Small intestine (tissue), 7 donors: ENCODE data around the gene KCNJ15. TPM values are rescaled to one million over a fixed set of nuclear protein-coding genes. Genes with fewer than 3 reads are reported as not detected.

Source experiments
- DNase-seq, 2 donors: peaks; one replicate each; pipeline versions ENCODE4 v3.0.0 to v3.0.0-alpha.2; 2013
- FAIRE-seq: peaks from 2 replicates; lab custom pipeline; 2012; peaks lifted over from hg19 to GRCh38; lab: Jason Lieb, UNC
- H3K27ac ChIP-seq, 3 donors: one replicate each; pipeline ENCODE4 v1.5.1; 2013; ENCODE audit warnings: low read length in 2 of 3, mild to moderate bottlenecking in 2 of 3, control low read depth in 1 of 3, inconsistent platforms in 1 of 3, low read depth in 1 of 3, moderate library complexity in 1 of 3
- H3K27me3 ChIP-seq, 3 donors: one replicate each; pipeline ENCODE4 v1.6.1; 2013; ENCODE audit warnings: low read length in 3 of 3, inconsistent platforms in 1 of 3; ENCODE audit not compliant: control insufficient read depth in 3 of 3, insufficient read depth in 3 of 3
- H3K36me3 ChIP-seq, 3 donors: one replicate each; pipeline ENCODE4 v1.6.1; 2013; ENCODE audit warnings: low read length in 3 of 3, inconsistent platforms in 1 of 3, low read depth in 1 of 3, mild to moderate bottlenecking in 1 of 3, moderate library complexity in 1 of 3; ENCODE audit not compliant: control insufficient read depth in 3 of 3, insufficient read depth in 2 of 3
- H3K4me1 ChIP-seq, 3 donors: one replicate each; pipeline ENCODE4 v1.6.1; 2013; ENCODE audit warnings: low read length in 2 of 3, inconsistent platforms in 1 of 3, low read depth in 1 of 3, mild to moderate bottlenecking in 1 of 3, moderate library complexity in 1 of 3; ENCODE audit not compliant: control insufficient read depth in 3 of 3, insufficient read depth in 2 of 3
- H3K4me3 ChIP-seq, 3 donors: one replicate each; pipeline ENCODE4 v1.5.1; 2013; ENCODE audit warnings: low read length in 3 of 3, control low read depth in 1 of 3, inconsistent platforms in 1 of 3, low read depth in 1 of 3, mild to moderate bottlenecking in 1 of 3, moderate library complexity in 1 of 3
- H3K9me3 ChIP-seq, 2 donors: one replicate each; pipeline ENCODE4 v1.6.1; 2013; ENCODE audit warnings: low read depth in 1 of 2, low read length in 1 of 2; ENCODE audit not compliant: control insufficient read depth in 2 of 2, insufficient read depth in 1 of 2
- WGBS, 3 donors: extraction: QIAGEN DNeasy Blood & Tissue Kit; methylation state at CpG; one replicate each; pipeline ENCODE4 v1.1.7; 2013; 5-methylcytosine and 5-hydroxymethylcytosine counted together
- polyA plus RNA-seq, 4 donors: library from polyadenylated mRNA; stranded (reverse) in 3 of 4; unstranded in 1 of 4; fragments of 200-250 nt in 3 of 4; fragments of 120-200 nt in 1 of 4; gene quantifications; one replicate each; pipeline versions ENCODE4 v1.2.1 to v1.2.3, GENCODE V29; 2013
- donor health status: healthy with polysubstance abuse.
- donor health status: control.
- donor health status: control.
- donor health status: Bipolar disorder and iron deficiency.
- donor health status: healthy.

Gene KCNJ15
- polyA plus RNA-seq, 4 donors, result 0.06 to 1.1 (median 0.17) TPM

GRCh38 chr21:38351176-38351959 lies 94.6 kb downstream of the KCNJ15 start:
- no peak overlapping the region for H3K4me3 ChIP-seq
- H3K27me3 ChIP-seq, result no peaks in the 10 kb centered on the region
- no peaks in the 10 kb centered on the region for H3K36me3 ChIP-seq
- H3K4me1 ChIP-seq, result no peaks in the 10 kb centered on the region
- no peak overlapping the region for H3K27ac ChIP-seq
- 77 to 82% (median 78%) methylated on average over 16 of the region's 16 CpGs for WGBS, 3 donors
- FAIRE-seq, result no peak
- no peak for DNase-seq
- no peaks in the 10 kb centered on the region for H3K9me3 ChIP-seq

DNA sequence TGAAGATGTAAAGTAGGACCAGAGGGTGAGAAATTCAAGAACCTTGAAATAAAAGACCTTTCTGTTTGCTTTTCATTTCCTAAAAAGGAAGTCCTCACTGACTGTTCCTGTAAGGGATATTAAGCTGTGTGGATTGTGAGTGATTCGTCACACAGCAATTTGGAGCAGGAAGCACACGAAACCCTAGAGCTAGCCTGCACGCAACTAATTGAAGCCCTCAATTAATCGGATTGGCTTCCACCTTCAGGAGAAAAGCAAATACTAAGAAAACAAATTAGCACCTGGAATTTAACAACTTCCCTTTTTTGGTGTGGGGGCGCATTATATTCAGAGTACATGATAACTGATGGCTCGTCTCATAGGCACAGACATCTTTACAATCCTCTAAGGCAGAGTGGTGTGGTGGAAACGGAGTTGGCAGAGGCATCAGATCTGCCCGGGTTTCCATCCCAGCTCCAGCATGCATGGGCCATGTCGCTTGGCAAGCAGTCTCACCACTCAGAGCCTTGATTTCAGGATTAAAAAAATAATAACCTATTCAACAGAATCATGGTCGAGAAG lies 95.2 kb downstream of the KCNJ15 start:
- no peak overlapping the region for H3K4me3 ChIP-seq
- no peak for DNase-seq
- no peaks in the 10 kb centered on the region for H3K27me3 ChIP-seq
- no peak overlapping the region for H3K27ac ChIP-seq
- no peaks in the 10 kb centered on the region for H3K36me3 ChIP-seq
- FAIRE-seq, result no peak
- 37 to 45% (median 44%) methylated on average over 10 of the region's 10 CpGs for WGBS, 3 donors
- no peaks in the 10 kb centered on the region for H3K9me3 ChIP-seq
- no peaks in the 10 kb centered on the region for H3K4me1 ChIP-seq

DNA sequence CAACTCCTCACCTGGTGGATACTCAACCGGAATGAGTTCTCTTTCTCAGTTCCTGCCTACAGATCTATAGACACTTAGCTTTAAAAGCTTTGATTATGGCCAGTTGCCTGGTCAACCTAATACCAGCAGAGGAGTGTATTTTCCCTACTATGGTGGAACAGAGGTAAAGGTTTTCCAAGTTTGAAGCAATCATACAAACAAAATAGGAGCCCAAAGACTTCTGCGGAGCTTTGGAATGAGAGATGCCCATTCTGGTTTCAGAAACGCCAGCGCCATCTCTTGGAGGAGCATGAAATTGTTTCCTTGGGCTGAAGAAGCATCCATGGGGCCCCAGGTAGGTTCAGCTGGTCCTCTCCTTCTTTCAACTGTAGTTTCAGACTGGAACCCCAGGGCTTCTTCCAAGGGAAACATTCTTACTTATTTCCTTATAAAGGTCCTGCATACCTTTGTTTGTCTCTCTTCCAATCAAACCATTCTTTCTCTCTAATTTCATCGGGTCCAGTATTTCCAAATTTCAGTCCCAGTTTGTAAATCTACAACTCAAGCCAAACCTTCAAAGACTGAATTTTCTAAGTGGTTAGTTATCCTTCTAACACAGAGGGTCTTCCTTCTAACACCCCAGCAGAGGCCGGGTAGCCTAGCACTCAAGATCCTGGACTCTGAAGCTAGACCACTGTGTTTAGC lies 95.9 kb downstream of the KCNJ15 start:
- no peak overlapping the region for H3K4me3 ChIP-seq
- no peaks in the 10 kb centered on the region for H3K4me1 ChIP-seq
- 47 to 49% (median 48%) methylated on average over 6 of the region's 6 CpGs for WGBS, 3 donors
- H3K36me3 ChIP-seq, result no peaks in the 10 kb centered on the region
- no peak overlapping the region for H3K27ac ChIP-seq
- peak; percentile 11 to 21 for DNase-seq
- FAIRE-seq, result no peak
- H3K27me3 ChIP-seq, result no peaks in the 10 kb centered on the region
- H3K9me3 ChIP-seq, result no peaks in the 10 kb centered on the region

DNA sequence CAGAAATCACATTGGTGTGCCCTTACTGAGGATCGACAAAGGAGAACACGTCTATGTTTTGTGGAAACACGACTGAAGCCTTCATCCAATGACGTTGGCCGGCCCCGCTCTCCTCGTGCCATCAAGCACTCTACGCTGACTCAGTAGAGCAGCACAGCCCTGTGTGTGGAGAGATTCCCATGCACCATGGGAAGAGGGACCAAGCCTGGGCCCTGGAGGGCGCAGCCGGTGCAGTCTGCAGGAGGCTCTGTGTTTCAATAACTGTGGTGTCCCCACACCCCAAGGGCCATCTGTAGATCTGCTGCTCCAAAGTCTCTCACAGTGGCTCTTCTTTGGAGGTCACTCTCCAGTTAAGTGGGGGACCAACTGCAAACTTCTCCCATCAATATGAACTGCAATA lies 97.4 kb downstream of the KCNJ15 start:
- Histone ChIP-seq H3K27ac (no peak overlapping the region), H3K36me3 (no peaks in the 10 kb centered on the region), H3K4me3 (no peak overlapping the region), H3K4me1 (no peaks in the 10 kb centered on the region), H3K27me3 (no peaks in the 10 kb centered on the region), H3K9me3 (no peaks in the 10 kb centered on the region)
- WGBS, 3 donors, result 88 to 93% (median 88%) methylated on average over 10 of the region's 10 CpGs
- DNase-seq (no peak), FAIRE-seq (no peak)

GRCh38 chr21:38354746-38355145 lies 98.0 kb downstream of the KCNJ15 start:
- Histone ChIP-seq H3K36me3 (no peaks in the 10 kb centered on the region), H3K4me3 (no peak overlapping the region), H3K4me1 (no peaks in the 10 kb centered on the region), H3K27me3 (no peaks in the 10 kb centered on the region), H3K27ac (no peak overlapping the region), H3K9me3 (no peaks in the 10 kb centered on the region)
- no peak for DNase-seq
- no peak for FAIRE-seq
- 48 to 71% (median 56%) methylated on average over 2 of the region's 2 CpGs for WGBS, 3 donors

DNA sequence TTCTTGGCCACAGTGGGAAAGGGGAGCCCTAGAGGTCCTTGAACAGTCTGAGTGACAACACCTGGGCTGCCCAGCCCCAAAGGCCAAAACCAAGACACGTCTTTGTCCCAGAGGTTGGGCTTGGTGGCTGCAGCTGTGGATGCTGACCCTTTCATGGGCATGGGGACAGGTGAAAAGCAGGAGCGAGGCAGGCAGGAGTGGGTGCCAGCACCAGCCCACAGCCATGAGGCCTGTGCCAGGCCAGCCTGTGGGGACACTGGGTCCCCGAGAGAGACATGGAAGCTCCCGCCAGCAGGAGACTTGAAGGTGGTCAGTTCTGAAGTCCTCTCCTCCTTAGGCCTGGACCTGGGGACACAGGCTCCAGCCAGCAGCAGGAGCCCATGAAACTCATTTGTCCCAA lies 98.6 kb downstream of the KCNJ15 start:
- Histone ChIP-seq H3K4me1 (no peaks in the 10 kb centered on the region), H3K36me3 (no peaks in the 10 kb centered on the region), H3K4me3 (no peak overlapping the region), H3K9me3 (no peaks in the 10 kb centered on the region), H3K27ac (no peak overlapping the region), H3K27me3 (no peaks in the 10 kb centered on the region)
- 83 to 92% (median 88%) methylated on average over 4 of the region's 4 CpGs for WGBS, 3 donors
- no peak for FAIRE-seq
- DNase-seq, result no peak

DNA sequence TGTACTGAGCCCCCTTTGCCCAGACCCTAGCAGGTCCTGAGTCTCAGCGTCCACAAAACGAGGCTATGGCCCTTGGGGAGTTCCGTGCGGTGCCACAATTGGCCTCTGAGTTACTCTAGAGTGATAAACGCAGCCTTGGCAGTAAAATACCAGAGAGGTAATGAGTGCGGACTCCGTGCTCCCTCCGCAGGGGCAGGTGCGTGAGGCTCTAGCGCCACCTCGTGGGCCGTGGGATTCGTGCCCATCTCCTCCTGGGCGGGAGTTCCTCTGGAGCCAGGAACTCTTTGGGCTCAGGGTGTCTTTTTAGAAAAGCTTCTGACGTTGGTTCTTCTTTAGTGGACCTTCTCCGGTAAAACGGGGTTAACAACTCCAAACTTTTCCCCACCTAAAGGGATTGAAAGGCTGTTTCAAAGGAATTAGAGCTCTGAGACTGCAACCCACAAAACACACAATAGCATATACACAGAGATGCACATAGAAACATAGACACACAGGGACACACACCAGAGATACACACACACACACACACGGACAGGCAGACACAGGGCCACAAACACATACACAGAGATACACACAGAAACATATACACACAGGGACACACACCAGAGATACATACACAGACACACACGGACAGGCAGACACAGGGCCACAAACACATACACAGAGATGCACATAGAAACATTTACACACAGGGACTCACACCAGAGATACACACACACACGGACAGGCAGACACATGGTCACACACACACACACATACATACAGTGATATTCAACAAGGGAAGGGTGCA lies 99.4 kb downstream of the KCNJ15 start:
- H3K9me3 ChIP-seq, result no peaks in the 10 kb centered on the region
- no peaks in the 10 kb centered on the region for H3K36me3 ChIP-seq
- H3K4me1 ChIP-seq, result no peaks in the 10 kb centered on the region
- no peak overlapping the region for H3K27ac ChIP-seq
- DNase-seq (peak; percentile 61 to 76), FAIRE-seq (no peak)
- no peaks in the 10 kb centered on the region for H3K27me3 ChIP-seq
- H3K4me3 ChIP-seq, result no peak overlapping the region
- WGBS, 3 donors, result 6 to 10% (median 8%) methylated on average over 20 of the region's 20 CpGs
